Fibroblast of lung (primary cell): ENCODE data around the gene KCNAB2.

ENCODE experiments used
- EZH2 ChIP-seq: IDR thresholded peaks from 2 replicates; pipeline ENCODE4 v1.5.1; 2012; ENCODE audit warnings: low read length, control low read depth, mild to moderate bottlenecking; ENCODE audit errors: missing control alignments
- TF ChIP-seq, protein P1 (sequence below), 2 donors: IDR thresholded peaks in 1 of 2; conservative IDR thresholded peaks in 1 of 2; 1 replicate in 1 of 2; 2 replicates in 1 of 2; pipeline ENCODE4 v1.5.1; 2011 to 2012; ENCODE audit warnings: low read length in 2 of 2, control low read depth in 1 of 2, inconsistent platforms in 1 of 2, low read depth in 1 of 2, mild to moderate bottlenecking in 1 of 2

DNA sequence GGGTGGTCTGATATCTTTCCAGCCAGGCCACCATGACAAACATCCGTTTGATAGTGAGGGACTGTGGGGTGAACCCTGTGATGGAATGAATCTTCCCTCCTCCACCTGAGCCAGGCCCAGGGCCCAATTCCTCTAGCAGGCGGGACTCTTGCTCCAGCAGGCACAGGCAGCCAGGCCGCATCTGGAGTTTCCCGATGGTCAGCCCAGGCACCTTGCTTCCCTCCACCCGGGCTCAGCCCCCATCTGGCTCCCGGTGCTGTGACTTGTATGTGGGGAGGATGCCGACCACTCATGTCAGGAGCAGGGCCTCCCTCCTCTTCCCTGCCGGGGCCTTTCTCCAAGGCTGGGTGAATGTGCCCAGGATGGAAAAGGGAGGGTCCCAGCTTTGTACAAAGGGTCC lies 21.0 kb downstream of the KCNAB2 start:
- TF ChIP-seq, protein P1, sequence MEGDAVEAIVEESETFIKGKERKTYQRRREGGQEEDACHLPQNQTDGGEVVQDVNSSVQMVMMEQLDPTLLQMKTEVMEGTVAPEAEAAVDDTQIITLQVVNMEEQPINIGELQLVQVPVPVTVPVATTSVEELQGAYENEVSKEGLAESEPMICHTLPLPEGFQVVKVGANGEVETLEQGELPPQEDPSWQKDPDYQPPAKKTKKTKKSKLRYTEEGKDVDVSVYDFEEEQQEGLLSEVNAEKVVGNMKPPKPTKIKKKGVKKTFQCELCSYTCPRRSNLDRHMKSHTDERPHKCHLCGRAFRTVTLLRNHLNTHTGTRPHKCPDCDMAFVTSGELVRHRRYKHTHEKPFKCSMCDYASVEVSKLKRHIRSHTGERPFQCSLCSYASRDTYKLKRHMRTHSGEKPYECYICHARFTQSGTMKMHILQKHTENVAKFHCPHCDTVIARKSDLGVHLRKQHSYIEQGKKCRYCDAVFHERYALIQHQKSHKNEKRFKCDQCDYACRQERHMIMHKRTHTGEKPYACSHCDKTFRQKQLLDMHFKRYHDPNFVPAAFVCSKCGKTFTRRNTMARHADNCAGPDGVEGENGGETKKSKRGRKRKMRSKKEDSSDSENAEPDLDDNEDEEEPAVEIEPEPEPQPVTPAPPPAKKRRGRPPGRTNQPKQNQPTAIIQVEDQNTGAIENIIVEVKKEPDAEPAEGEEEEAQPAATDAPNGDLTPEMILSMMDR (conservative IDR thresholded peaks at IDR 0.05 in 1 of 2, IDR thresholded peaks at IDR 0.05 in 1 of 2; ENCODE audit: low read depth in 1 of 2, low read length in 2 of 2) = no peak
- TF ChIP-seq EZH2 = no peak
